DMS79 (cell line): Measurements from ENCODE around the gene BTBD10.

Source experiments
- DNase-seq: peaks from one replicate; lab custom pipeline; 2025; lab: John Stamatoyannopoulos, UW

The BTBD10 gene

DNA sequence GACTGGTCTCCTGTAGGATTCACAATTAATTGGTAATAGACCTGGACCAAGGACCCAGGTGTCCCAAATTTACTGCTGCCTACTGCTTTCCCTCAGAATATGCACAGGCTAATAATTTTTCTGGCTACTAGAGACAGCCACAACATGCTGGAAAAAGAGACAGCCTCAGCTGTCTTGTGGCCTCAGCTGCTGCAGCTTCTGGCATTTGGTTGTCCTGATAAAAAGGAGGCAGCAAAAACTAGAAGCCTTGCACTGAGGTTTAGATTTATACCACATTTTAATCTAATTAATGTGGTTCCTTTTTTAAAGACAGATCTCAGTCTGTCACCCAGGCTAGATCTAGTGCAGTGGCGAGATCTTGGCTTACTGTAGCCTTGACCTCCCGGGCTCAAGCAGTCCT lies 89.8 kb downstream of the BTBD10 start:
- DNase-seq: no peak

DNA sequence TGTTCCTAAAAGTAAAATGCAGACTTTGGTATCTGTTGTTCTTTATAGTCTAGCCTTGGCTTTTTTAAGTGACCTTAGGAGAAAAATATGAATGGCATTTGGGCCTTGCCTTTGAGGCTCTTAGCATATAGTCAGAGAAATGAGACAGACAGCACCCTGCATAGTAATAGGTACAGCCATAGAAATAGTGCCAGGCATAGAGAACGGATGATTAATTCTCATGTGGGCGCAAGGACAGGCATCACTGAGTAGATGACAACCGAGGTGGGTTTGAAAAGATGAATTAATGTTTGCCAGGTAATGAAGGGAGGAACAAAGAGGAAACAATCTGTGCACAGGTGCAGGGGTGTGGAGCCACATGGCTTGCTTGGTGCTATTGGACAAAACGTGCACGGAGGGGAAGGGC lies 95.0 kb downstream of the BTBD10 start:
- DNase-seq: no peak

DNA sequence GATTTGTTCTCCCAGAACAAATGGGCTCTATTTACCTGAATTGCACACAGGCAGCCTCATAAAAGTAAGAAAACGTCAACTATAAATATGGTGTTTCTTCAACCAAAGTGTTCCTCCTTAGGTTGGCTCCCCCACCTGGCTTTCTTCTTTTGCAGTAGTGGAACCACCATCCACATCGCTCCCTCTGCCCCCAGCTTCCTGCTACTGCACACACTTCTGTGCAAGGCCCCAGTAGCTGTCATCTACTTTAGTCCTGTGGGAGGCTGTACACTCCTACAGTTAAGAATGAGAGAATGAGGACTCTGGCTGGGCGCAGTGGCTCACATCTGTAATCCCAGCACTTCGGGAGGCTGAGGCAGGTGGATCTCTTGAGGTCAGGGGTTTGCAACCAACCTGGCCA lies 95.9 kb downstream of the BTBD10 start:
- no peak for DNase-seq

DNA sequence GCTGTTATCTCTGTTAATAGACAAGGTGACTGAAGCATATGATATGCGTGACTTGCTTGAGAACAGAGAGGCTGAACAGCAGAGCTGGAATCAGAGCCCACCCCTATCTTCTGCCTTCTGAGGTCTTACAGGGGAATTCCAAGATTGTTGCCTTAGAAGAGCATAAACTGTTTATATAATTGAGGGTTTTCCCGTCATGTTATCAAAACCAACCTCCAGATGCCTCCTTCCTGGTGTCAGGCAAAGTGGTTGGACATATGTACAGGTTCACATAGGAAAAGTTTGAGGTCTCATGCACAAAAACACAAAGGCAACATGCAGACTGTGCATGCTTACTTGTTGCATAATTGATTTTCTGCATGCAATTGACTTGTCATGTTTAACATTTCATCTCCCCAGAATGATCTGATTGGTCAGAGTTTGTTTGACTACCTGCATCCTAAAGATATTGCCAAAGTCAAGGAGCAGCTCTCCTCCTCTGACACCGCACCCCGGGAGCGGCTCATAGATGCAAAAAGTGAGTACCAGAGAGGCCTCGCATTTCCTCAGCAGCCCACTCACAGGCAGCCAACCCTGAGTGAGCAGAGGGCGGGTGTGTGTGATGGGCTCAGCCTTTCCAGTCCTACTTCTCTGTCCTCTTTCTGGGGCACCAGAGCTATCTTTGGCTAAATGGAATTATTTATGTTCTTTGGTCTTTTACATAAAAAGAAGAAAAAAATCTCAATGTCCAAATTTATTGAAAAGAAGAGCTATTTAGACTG lies 96.6 kb downstream of the BTBD10 start:
- DNase-seq: no peak

DNA sequence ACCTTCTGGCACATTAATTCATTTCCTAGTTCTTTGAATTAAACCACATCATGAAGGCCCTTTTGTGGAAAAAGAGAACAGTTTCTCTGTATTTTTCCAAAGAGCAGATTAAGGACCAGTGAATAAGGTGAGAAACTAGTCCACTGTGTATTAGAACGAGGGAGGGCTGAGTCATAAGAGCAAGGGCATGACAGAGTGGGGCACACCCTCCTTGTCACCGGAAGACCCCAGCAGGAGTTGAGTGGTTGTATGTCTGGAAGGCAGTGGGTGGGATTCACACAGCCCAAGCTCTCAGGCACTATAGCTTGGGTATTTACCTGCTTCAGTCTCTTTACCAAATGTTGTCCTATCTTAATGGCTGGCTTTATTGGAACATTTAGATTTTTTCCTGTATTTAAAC lies 98.6 kb downstream of the BTBD10 start:
- no peak for DNase-seq

DNA sequence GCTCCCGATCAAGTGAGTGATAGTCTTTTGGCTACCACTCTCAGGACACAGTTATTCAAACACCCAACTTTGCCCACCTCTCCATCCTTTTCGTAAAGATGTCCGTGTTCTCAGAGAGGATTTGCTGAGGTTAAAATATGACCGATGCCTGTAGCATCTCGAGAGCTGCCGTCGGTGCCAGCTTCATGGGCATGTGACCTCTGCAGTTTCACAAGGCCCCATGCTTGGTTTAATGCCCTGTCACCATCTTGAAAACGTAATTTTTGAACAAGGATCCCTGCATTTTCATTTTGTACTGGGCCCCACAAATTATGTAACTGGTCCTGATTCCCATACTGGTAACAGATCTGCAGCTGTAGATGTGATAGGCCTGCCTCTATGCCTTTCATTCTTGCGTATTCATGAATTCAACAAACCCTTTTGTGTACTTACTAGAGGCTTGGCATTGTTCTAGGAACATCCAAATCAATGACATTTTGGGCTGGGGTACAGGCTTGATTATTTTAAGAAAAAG lies 100.4 kb downstream of the BTBD10 start:
- no peak for DNase-seq

DNA sequence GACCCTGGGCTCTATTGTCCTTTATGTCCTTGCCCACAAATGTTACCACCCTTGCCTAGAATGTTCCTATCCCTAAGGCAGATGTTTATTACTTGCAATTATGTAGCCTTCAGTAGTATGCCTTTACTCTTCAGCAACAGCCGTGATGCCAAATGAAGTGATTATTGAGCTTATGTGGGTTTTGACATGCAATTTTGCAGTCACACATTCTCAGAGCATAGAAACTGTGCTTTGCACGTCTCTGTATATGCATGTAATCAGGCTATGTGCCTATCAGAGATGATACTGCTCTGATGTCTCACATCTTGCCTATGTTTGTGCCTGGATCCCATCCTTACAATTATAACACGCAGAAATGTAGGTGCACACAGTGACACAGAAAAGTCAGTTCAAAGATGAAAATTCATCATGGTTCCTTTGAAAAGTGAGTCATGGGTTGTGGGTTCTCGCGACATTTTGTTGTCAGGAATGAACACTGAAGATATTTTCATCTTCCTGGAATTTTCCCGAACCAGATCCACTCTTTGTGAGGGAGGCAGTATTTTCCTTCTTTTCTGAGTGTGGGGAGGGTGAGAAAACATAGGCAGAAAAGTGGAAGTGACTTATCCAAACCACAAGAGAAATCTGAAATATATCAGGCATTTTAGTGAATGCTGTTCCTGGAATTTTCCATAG lies 104.3 kb downstream of the BTBD10 start:
- DNase-seq: no peak

DNA sequence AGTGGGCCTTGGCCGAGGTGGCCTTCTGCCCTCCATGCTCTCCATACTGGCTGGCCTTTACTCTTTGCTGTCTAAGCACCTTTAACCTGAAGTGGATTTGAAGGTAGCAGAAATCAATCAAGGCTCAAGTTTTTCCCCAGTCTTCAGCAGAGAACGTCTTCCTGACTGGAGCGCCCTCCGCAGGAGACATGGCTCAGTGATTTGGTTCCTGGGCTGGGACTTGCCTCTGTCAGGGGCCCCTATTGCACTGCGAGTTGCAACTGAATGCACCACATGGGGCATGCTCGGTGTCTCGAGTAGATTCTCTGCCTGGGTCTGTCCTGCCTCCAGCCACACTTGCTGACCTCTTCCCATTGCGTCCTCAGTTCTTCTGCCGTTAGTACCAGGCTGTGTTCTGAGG lies 105.8 kb downstream of the BTBD10 start:
- no peak for DNase-seq

DNA sequence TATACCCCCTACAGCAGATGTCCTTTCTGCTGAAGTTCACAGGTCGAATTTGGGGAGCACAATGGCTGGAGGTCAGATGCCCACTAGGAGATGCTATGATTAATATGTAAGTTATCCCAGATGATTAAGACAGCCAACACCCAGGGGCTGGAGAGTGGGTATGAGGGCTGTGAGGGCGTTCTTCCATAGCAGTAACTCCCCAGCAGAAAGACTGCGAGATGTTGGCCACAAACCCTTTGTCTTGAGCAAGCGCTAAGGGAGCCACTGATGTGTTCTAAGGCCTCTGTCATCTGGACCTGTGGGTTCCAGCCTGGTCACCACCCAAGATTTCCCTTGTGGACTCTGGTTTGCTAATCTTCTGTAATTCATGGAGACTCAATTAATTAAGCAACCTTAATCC lies 107.8 kb downstream of the BTBD10 start:
- no peak for DNase-seq

DNA sequence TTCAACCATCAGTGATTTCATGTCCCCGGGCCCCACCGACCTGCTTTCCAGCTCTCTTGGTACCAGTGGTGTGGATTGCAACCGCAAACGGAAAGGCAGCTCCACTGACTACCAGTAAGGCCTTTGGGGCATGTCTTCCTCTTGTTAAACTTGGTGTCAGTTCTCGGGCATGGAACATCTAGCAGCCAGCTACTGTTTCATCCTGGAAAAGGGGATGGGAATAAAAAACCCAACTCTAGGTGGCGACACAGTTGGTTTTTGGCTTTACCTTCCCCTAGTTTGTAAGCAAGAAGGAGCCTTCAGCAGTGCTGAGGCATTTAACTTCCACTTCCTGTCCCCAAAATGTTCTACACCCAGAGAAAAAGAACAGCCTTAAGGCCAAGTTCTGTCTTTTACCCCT lies 108.7 kb downstream of the BTBD10 start:
- DNase-seq: no peak

DNA sequence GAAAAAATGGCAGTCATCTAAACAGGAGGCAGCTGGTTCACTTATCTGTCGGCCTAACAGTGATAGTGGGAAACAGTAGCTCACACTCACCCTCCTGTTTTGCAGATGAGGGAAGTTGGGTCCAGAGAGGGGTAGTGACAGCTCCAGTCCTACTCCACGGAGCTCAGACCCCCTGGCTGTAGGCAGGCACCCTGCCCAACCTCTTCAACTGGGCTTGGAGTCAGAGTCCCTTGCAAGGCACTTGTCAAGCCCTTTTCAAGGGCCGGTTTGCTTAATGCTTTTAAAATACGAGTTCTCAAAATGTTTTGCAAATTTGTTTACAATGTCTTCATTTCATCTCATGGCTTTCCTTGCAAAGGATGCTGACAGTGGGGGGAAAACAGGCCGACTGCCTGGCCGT lies 110.3 kb downstream of the BTBD10 start:
- DNase-seq: peak; percentile 44

DNA sequence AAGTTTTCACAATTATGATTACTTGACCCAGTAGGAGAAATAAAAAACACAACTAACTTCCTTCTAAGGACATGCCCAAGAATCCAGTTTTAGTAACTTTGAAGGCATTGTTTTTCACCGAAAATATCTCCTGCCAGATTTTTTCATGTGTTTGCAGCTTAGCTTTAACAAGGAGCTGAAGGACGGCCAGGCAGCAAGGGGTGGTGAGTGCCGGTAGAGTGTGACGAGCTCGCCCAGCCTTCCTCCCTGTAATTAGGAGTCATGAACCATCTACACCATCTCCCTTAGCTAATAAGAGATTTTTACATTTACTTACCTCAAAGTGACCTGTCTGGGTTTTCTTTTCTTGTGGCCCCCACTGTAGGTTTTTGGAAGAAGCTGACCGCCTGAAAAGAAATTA lies 113.4 kb downstream of the BTBD10 start:
- DNase-seq: no peak

DNA sequence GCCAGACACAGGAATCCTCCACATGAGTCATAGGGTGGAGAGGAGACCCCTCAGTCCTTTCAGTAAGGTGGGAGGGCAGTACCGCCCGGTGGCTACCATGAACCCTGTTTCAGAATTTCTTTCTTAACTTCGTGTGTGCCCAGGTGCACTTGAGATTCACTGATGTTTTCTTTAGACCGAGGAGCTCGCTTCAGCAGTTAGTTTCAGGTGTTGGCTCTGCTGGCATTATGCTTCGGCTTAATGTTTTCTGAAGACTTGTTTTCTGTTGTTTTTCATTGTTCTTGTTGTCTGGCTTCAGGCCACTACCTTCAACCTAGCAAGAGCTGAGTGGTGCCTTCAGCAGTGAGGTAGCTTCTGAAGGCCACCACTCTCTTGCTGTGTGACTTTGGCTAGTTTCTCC lies 114.0 kb downstream of the BTBD10 start:
- DNase-seq: no peak

DNA sequence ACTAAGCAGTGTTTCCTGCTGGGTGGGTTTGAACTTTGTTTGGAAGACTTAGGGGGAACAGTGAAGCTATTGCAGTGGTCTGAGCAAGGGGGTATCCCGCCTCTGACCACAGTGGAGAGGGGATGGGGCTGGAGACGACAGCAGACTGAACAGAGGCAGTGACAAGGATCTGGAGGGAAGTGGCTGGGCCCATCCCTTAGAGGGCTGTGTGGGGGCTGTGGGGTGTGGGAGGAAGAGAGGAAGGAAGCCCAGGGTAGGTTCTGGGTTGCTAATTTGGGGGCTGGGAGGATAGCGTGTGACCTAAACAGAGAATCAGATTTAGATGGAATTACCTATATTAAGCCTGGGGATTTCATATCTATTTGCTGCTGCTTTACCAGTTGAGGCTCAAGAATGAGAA lies 114.7 kb downstream of the BTBD10 start:
- DNase-seq: no peak

DNA sequence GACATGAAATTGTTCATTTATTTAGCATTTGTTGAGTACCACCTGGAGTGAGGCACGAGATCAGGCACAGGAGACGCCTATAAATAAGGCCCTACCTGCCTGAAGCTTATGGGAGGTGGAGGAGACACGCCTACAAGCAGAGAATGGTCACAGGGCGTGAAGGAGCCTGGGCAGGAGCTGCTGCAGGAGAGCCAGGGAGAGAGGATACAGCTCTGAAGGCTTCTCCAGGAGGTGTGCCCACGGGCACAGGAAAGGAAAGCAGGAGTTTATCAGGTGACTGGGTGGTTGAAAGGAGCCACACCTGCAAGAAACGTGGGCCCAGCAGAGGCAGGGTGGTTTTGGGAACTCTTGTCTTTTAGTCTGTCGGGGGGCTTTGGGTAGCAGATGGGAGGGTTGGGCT lies 115.1 kb downstream of the BTBD10 start:
- no peak for DNase-seq

DNA sequence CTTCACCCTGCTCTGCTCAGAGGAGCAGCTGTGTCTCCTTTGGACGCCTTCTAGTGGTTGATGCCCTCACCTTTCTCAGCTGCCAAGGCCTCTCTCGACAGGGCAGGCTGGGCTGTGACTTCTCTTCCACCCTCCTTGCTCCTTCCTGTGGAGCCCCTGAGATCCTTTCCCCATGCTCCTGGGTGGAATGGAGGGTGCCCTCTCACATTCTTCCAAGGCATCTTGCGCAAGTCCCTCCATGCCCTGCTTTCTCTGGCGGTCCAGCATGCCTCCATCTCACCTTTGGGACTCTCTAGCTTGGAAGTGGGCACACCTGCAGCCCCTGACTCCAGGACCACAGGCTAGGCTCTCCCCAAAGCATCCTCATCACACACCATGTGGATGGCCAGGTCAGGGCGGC lies 116.6 kb downstream of the BTBD10 start:
- DNase-seq: no peak

DNA sequence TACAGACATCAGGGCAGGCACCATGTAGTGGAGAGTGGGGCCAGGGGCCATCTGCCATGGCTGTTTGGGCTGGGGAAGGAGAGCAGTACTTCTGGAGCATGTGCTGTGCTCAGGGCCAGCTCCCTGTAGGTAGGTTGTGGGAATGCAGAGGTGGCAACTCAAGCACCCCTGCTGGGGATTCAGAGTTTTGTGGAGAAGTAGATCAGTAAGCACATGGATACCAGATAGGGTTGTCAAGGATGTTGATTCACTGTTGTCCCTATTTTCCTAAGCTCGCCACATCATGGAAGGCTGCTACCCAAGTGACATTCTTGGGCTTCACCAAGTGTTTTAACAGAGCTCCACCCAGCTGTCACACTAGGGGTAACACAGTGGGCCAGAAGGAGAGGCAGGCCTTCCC lies 118.2 kb downstream of the BTBD10 start:
- no peak for DNase-seq

DNA sequence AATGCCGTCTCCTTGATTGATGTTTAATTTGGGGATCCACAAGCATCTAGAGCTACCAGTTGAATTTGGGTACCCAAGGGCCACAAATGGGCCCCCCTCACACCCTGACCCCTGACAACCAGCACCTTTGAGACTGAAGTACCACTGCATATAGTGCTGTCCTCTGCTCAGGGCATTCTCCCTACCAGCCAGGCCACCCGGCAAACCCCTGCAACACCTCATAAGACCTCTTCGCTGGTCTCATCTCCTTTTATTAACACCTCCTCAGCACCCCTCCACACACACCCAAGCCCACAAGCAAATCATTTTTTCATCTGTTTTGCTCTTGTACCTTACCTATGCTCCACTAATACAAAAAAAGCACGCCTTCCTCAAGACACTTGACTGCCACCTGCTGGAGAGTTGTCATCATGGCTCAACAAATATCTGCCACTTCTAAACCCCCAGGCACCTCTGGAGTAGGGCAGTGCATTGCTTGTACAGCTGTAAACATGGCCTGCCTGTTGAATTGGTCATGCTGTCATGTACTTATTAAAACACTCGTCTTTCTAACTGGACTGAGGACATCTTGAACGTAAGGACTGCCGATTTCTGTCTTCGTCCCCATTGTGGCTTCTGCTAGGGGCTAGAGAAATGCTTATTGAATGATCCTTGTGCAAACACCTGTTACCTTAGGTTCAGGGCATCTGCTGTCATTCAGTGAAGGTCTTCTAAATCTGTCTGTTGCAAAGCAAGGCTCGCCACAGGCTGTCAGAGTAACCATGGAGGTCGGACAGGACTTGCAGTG lies 118.9 kb downstream of the BTBD10 start:
- DNase-seq: peak; percentile 75

DNA sequence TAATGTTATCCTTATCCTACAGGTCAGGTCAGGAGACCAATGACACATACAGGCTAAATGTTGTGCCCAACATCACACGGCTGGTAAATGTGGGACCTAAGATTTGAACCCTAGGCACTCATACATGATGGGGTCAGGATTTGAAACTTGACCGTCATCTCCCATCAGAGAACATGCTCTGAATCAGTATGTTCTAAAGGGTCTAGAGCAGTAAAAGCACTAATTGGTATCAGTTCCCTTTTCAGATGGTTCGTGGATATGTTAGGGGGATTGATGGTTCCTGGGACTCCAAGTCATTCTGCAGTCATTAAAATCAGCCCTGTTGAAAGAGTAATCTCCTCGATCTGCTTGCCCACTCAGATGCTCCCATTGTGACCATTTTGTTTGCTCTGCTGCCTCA lies 120.0 kb downstream of the BTBD10 start:
- DNase-seq: no peak

DNA sequence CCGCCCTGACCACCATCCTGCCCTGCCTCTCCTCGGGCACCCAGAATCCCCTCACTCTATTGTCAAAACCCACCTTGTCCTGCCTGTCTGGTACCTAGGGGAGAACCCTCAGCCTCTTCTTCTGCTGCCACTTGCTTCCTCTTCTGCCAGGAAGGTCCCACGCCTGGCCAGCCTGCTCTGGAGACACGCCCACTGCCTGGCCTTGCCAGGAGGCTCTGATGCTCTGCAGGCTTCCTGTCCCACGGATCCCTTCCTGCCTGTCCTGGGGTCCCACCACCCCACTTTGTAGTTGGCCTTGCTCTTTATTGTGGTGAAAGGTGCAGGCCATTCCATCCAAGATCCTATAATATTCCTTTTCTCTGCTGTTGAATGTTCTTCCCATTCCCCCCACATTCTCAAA lies 122.0 kb downstream of the BTBD10 start:
- no peak for DNase-seq

DNA sequence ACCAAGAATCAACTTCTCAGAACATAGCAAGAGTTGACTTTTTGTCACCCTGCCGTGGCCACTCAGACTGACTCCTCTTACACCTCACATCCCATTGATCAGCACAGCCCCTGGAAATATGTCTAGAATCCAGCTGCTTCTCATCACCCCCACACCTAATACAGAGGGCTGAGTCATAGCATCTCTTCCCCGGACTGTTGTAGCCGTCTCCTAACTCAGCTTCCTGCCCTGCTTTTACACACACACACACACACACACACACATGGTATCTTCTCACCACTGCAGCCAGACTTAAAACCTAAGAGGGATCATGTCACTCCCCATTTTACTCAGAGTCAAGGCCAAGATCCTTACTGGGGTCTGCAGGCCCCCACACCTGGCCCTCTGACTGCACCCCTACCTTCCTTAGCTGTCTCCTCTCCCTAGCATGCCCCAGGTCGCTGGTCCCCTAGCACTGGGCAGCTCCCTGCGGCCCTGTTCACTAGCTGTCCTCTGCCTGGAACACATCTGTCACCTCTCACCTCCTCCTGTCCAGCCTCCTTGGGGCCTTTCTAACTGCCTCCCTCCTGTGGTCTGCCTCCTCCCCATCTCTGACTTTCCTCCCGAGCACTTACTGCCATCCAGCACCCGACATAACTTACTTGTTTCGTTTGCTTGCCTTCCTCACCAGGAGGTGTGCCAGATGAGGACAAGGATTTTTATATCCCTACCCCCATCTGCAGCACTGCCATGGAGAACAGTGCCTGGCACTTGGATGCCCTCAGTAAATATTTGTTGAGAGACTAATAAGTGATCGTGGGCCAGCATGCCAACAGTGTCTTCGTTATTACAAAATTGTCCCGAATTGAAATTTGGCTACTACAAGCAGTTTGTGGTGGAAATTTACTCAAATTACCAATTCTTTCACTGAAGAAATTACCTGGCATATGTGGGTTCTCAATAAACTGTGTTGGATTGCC lies 123.5 kb downstream of the BTBD10 start:
- no peak for DNase-seq
